T-helper 2 cell (primary cell): ENCODE data around the gene MST1.
"Not testable (repeated sequence)": the region's sequence is repeated elsewhere in the genome, so short reads cannot be mapped to it uniquely, and the experiment has no call there.

Experiments
- DNase-seq, 5 experiments: peaks; one replicate each; pipeline versions ENCODE4 v3.0.0 to v3.0.0-alpha.2; 2012 to 2022

The MST1 gene

DNA sequence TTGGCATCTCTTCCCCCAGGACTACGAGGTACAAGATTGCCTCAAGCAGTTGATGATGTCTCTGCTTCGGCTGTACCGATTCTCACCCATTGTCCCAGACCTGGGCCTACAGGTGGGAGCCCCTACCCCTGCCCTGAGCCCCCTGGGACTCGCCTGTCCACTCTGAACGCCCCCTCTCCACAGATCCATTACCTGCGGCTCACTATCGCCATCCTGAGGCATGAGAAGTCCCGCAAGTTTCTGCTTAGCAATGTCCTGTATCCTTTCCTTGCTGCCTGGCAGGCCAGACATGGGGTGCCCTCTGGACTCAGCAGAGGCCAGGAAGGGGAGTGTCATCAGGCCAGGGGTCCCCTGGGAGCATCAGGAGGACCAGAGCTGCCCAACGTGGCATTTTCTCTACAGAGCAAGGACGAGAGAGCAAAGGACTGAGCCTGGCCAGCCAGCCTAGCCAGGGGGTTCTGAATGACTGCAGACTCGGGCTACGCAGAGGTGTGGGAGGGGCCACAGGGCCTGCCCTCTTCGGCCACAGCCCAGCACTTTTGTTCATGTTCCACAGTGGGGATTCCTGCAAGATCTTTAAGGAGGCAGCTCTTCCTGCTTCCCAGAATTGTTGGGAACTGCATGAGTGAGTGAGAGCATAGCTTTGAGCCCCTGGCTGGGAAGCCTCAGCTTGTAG is 11.3 kb upstream of the MST1 start:
- no peak for DNase-seq

DNA sequence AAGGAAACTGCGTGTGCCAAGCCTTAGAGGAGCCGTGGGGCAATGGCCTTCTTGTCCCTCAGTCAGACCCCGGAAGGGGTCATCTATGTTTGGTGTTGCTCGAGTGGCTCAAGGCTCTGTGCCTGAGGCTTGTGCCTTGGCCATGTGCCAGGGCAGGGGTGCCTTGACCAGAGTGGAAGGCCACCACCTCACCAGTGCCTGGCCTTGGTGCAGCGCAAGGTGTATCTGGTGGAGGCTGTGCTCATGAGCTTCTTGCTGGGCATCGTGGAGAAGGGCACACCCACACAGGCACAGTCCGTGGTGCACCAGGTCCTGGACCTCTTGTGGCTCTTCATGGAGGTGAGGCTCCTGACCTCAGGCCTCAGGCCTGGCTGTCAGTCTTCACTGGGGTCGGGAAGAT is 10.7 kb upstream of the MST1 start:
- DNase-seq = no peak

DNA sequence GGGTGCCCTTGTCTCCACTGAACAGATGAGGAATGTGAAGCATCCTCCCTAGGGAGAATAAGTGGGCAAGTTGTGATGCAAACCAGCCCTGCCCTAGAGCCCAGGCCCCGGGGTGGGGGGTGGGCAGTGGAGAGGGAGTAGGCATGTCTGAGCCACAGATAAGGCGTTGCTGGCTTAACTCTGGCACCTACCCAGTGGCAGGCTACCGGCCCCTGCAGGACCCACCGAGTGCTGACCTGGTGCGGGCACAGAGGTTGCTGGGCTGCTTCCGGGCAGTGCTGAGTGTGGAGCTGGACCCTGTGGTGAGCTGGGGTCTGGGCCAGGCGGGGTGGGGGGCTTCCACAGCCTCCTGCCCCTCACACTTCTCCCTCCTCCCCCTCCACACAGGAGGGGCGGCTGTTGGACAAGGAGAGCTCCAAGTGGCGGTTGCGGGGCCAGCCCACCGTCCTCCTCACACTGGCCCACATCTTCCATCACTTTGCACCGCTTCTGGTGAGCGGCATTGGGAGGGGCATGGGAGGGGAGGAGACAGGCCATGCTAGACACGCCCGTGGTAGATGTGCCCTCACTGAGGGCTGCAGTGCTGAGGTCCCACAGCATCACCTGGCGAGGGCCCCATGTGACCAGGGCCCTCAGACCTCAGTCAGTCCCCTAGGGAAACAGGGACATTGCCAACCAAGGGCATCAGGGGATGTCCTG is 10.2 kb upstream of the MST1 start:
- DNase-seq = no peak

DNA sequence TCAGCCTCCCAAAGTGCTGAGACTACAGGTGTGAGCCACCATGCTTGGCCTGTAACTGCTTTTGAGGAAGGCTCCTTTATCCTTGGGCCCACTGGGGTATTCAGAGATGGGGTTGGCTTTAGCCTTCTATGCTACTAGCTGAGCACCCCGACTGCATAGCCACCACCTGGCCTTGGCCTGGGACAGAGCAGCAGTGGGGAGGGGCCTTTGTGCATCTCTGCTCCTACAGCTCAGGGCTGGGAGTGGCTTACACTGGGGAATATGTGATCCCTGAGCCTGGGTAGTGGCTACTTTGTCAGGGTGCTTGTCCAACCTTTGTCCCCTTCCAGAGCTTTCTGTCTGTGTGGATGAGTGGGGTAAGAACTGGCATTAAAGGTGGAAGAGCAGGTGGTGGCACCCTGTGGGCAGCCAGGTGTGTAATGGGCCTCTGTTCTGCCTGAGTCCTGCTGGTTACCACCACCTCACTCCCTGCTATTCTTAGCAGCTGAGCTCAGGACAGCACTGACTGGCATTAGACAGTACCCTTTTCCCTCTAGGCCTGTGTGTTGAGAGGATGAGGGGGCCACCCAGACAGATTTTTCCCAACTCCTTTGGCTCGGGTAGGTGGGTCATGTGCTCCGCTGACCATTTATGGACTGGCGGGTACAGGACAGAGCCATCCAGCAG is 6.2 kb upstream of the MST1 start:
- not testable (repeated sequence) for DNase-seq

DNA sequence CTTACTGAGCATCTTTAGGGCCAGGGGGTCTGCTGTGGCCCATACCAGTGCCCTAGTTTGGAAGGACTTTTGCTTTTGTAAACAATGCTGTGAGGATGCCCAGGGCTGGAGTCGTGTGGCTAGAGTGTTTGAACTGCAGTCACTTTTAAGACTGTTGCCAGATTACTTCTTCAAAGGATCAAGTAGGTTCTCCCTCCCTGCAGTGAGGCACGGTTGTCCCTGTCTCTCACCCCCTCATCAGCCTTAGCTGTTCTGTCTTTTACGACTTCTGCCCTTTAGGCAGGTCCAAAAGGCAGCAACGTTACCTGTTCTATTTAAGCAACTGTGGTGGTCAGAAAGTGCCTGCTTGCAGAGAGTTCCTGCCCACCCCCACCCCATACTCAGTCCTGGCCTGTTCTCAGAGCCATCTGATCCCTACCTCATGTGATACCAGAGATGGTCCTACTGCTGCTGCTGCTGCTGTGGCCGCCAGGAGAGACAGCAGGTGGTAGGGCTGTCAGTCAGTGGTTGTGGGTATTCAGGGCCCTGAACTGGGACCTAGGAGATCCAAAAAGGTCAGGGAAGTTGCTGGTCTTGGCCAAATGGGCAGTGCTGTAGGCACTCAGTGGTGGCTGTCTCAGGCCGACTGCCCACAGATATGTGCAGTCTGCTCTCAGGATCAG is 5.3 kb upstream of the MST1 start:
- DNase-seq = not testable (repeated sequence)

DNA sequence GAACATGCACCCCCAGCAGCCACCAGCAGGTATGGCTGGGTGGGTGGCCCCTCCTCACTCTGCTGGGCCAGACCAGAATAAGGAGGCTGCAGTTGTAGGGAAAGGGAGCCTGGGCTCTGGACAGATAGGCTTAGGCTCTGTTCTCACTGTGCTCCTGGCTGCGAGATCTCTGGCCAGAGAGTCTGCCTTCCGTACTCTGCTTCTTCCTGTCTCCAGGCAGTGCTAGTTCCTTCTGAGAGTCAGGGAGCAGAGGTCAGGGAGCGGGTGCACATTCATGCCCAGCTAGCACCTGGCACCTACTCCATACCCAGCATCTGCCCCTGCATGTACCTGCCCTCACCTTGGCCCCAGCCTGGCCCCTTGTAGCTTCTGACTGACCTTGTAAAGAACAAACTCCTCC is 2.2 kb upstream of the MST1 start:
- DNase-seq = not testable (repeated sequence)

DNA sequence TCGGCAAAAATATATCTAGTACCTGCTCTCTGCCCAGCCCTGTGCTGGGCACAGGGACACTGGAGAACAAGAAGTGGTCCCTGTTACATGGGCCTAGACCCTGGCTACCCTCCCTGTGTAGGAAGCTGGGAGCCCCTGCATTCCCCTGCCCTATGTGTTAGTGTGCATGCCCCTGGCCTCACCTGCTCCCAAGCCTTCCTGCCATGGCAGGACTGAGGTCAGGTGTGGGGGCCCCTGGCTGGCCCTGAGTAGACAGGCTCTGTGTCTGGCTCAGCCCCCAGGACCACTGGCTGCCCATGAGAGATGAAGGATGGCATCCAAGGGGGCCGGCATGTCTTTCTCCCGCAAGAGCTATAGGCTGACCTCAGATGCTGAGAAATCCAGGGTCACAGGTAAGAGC is 1.6 kb upstream of the MST1 start:
- not testable (repeated sequence) for DNase-seq

DNA sequence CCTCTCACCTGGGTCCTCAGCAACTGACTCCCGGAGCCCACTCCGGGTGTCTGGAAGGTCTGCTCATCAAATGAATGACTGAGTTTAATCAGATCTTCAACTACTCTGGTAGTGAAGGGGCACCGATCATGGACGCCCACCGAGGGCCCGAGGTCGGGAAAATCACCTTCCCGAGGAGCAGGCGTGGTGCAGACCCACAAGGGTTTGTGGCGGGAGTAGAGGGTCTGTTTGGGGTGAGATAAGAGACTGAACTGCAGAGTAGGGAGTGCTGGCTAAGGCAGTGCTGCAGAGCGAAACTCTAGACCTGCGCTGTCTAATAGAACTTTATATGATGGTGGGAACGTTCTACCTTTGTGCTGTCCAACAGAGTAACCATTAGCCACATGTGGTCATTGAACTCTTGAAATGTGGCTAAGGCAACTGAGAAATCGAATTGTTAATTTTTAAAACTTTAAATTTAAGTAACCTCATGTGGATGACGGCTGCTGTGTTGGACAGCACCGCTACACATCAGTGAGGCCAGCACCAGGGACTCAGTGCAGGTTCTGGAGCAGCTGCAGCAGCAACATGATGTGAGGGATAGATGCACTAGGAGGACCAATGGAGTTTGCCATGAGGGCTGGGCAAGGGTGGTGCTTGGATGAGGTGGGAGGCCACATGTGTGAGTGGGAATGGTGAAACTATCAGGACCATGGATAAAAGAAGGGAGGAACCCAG is 792 bp upstream of the MST1 start:
- not testable (repeated sequence) for DNase-seq

DNA sequence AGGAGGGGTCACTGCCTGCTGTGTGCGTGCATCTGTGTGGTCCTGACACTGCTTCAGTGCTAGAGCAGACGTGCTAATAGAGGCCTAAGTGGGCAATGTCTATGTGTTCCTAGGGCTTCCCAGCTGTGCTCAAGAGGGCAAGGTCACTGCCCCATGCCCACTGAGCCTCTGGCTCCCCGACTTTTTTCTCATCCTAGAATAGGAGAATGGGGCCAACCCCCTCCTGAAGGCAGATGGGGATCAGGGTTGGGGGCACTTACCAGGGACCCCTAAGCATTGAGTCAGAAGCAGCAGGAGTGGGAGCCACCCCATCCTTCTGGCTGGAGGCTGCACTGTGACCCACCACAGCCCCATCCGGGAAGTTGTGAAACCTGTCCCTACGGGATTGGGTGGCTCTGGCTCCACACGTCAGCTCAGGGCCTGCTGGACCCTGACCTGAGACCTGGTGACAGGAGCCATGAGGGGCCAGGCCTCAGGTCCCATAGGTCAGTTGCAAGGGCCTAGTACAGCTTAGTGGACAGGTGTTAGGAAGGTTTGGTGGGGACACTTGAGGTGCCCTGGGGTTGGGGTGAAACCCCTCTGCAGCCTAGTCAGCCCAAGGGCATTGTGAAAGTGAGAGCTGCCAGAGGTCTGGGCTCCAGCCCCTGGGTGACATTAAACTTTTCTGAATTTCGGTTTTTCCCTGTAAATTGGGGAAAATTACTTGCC is 782 bp downstream of the MST1 start:
- not testable (repeated sequence) for DNase-seq

DNA sequence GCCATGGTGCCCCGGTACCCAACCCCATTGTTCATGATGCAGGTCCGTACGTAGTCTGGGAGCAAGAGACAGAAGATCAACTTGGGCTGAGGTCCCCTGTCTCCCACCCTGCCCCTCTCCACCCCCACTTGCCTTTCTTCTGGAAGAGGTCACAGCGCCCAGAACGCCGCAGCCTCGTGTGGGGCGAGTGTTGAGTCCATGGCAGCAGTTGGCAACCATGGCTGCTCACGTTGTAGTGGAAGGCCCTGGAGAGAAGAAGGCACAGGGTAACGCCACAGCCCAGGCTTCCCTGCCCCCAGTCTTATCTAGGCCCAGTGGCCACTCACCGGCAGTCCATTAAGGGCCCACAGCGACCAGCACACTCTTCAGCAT is 1.9 kb downstream of the MST1 start:
- not testable (repeated sequence) for DNase-seq

DNA sequence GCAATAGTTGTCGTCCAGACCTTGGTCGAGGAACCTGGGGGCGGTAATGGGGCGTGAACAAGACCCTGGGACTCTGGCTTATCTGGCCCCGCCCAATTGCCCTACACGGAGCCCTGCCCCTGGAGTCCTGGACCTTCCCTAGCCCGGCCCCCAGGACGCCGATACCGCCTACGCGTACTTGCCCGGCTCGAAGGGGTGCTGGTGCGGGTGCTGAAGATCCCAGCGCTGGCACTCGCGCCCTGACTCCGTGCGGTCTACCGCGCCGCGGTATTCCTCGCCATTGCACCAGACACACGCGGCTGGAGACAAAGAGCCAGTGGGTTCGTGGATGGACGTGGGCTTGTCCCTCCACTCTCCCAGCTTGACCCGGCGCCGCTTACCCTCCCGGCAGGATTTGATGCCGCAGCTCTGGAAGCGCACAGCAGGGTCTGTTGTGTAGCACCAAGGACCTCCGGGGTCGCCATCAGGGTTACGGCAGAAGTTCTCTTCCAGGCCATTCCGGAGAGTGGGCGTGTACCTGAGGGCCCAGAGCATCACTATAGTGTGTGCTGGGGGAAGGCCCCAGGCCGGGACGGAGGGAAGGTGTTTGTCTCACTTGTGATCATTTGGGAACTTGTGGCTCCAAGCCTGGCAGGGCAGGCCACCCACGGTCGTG is 2.4 kb downstream of the MST1 start:
- DNase-seq = peak in 3 of 5 experiments; percentile 15 to 43 (median 27)

DNA sequence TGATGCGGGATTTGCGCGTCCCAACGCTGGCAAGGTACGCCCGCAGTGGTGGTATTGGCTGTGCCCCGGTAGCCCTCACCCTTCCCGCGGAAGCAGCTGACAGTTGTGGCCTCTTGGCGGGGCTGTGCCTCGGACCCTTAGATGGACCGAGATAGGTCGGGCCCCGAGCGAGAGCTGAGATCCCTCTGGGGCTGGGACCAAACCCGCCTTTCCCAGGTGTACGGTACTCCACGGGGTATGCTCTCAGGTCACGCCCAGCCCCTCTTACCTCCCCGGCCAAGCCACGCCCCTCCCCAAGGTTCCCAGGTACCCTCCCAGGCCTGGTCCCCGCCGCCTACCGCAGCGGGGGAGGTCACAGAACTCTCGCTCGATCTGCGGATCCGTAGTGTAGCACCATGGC is 2.9 kb downstream of the MST1 start:
- peak in 3 of 5 experiments; percentile 22 to 29 (median 23) for DNase-seq

DNA sequence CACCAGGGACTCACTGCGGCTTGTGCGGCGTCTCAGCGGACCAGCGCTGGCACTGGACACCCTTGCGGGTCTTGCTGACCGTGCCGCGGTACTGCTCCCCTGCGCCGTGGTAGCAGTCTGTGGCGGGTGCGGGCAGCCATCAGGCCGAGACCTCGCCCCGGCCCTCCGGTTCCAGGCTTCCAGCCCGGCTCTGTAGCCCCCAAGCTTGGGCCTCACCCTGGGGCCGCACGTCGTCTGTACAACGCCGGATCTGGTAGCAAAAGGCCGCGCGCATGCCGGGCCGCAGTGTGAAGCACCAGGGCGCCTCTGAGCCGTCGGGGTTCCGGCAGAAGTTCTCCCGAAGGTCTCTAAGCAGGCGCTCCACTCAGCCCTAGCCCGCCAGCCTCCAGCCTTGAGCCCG is 3.4 kb downstream of the MST1 start:
- not testable (repeated sequence) for DNase-seq

DNA sequence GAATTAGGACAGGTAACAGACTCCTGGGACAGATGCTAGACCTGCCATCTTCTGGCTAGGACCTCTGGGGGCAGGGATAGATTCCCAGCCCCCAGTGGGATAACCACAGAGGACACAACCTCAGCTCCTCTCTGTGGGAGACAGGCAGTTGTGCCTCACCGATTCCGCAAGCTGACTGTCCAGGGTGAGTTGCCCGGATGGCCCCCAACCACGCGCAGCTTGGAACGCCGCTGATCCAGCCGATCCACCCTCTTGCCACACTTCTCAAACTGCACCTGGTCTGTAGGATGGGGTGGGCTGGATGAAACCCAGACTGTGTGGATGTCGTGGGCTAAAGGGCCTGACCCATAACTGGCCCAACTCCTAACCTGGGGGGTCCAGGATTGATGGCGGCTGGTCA is 4.2 kb downstream of the MST1 start:
- DNase-seq = not testable (repeated sequence)

DNA sequence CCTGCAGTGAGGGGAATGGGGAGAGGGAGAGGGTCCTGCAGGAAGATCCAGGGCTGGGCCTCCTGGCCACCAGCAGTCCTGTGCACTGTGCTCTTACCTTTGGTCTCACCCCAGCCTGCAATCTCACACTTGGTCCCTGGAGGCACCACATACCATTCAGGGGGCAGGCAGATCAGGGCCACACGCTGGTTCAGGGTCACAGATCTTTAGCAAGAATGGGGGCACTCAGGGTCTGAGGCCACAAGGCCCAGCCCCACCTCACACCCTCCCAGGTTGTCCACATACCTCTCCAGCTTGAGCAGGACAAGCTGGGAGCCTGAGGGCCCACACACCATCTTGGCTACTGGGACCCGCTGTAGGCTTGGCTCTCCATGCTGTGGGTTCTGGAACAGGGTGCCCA is 4.8 kb downstream of the MST1 start:
- not testable (repeated sequence) for DNase-seq

DNA sequence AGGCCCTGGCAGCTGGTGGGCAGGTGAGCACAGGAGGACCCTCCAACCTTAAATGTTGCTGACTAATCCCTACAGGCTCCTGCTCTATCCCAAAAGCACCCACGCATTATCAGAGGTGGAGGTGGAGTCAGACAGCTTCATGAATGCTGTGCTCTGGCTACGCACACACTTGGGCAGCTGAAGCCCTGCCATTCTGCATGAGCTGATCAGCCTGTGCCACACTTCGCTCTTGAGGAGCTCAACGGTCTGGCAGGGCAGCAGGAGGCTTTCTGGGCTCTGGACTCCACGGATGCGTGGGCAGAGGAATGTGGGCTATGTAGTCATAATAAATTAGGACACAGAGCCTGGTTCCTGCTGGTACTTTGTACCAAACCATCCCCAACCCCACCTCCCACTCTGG is 6.1 kb downstream of the MST1 start:
- no peak for DNase-seq

DNA sequence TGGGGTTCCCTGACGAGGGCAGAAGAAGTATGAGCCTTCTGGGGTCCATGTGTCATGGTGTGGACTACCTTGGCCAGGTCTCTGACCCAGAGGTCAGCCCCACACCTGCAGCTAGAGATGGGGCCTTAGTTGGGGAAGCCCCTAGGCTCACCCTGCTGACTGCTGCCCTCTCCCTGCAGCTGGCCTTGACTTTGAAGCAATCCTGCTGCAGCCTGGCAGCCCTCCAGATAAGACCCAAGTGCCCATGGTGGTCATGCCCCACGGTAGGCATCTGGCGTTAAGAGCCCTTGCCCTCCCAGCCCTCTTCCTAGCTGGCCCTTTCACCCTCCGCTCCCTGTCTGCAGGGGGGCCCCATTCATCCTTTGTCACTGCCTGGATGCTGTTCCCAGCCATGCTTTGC is 7.7 kb downstream of the MST1 start:
- no peak for DNase-seq

DNA sequence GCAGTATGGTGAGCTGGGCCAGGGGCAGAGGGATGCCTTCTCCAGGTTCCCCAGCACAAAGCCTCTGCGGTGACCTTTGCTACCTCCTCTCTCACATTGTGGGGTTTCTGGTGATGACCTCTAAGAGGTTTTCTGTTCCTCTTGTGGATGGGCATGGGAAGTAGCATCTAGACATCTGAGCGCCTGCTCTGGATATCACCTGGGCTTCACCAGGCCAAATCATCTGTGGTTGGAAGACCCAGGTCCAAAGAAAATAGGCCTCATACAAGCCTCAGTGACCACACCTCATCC is 8.1 kb downstream of the MST1 start:
- DNase-seq = no peak

DNA sequence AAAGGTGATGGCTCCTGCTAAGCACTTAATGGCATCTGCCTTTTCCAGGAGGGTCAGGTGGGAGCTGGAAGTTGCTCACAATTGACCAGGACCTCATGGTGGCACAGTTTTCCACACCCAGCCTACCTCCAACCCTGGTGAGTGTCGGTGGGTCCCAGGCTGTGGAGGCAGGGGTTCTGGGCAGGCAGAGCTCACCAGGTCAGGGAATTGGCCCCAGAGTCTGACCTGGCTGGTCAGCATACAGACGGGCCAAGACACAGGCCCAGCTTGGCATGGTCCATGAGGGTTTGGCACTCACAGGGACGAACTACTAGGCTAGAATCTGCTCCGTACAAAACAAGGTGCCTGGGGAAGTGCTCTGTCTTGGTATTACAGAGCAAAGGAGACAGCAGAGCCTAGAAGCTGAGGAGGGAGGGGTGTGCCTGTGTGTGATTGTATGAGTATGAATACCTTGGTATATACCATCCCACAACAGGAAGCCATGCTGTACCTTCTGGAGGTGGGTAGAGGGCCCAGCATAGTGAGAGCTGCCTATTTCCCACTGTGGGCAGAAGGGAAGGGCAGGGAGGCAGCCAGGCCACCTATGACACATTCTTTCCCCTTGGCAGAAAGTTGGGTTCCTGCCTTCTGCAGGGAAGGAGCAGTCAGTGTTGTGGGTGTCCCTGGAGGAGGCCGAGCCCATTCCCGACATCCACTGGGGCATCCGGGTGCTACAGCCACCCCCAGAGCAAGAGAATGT is 8.6 kb downstream of the MST1 start:
- DNase-seq = no peak

DNA sequence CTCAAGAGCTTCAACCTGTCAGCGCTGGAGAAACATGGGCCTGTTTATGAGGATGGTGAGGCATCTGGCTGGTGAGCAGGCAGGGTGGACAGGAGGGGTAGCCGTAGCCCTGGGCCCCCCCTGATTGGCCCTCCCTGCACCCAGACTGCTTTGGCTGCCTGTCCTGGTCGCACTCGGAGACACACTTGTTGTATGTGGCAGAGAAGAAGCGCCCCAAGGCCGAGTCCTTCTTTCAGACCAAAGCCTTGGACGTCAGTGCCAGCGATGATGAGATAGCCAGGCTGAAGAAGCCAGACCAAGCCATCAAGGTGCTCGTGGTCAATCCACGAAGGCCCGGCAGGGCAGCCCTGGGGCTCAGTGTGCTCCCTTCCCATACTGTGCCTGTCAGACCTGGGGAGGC is 13.4 kb downstream of the MST1 start:
- DNase-seq = no peak

DNA sequence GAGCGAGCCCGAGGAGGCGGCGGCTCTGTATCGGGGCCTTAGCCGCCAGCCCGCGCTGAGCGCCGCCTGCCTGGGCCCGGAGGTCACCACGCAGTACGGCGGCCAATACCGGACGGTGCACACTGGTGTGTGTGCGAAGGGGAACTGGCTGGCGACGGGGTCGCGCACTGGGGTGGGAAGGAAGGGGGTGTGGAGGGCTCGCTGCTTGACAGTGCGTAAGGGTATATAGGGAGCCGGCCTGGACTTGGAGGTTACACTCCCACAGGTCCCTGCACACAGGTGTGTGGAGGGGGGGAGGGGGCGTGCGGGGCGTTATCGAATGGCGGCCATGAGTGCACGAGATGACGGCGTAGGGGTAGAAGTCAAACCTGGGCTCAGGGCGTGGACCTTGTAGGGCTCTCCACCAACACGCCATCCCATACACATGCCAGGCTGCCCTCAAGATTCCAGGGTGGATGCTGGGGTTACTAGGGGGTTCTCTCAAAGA is 14.7 kb downstream of the MST1 start:
- peak in 1 of 5 experiments; percentile 53 for DNase-seq
